Activated gamma-delta T cell (primary cell): ENCODE results near the gene SLC4A7.
A peak's percentile ranks its signal among the peaks of the same experiment; 100 is the strongest.
"Not testable (repeated sequence)": the region's sequence is repeated elsewhere in the genome, so short reads cannot be mapped to it uniquely, and the experiment has no call there.

Experiments used
- DNase-seq: peaks from one replicate; lab custom pipeline; 2025; lab: John Stamatoyannopoulos, UW
- total RNA-seq, 2 donors: gene quantifications; one replicate each; lab custom pipeline; 2026; lab: John Stamatoyannopoulos, UW

The SLC4A7 gene
- total RNA-seq: 196 to 197 reads per million in 2 donors

DNA sequence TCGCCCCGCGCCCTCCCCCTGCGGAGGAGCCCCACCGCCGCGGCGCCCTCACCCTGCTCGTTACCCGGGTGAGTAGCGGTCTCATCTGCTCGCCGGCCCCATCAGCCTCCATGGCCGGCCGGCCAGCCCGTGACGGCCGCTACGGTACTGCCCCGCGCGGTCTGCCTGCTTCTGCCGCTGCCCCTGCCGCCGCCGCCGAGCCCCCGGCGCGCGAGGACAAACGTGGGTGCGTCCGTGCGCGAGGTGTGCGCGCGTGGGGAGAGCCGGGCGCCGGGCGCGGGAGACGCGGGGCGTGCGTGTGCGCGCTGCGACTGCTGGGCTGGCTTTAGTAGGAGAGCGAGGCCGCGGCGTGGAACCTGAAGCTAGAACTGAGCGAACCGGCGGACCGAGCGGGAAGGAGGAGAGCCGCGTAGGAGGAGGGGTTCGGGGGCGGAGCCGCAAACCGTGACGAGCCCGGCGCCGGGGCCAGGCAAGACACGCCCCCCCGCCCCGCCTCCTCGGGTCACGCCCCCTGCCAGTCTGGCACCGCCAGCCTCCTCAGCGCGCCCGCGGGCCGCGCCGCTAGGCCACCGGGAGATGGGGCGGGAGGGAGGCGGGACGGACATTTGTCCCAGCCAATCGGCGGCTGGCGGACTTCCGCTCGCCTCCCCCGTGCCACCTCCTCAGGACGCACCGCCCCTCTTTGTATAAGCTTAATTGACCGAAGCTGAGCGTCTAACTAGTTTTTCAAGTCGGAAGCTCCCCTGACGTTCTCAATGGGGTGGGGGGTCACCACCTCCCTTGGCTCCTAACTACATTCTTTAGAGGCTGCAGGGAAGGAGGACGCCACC lies at the start of gene SLC4A7:
TSS of gene SLC4A7 (minus strand) at position 370 of the 830 bp plus-strand sequence. CDS start at position 112, 258 bp downstream.
- DNase-seq: peak; percentile 99

GRCh38 chr3:27533261-27533607 lies 49.0 kb upstream of the SLC4A7 start:
- DNase-seq: no peak

- DNase-seq: no peak
Measured at GRCh38 chr3:27532426-27533260, 48.5 kb upstream of the SLC4A7 start.

DNA sequence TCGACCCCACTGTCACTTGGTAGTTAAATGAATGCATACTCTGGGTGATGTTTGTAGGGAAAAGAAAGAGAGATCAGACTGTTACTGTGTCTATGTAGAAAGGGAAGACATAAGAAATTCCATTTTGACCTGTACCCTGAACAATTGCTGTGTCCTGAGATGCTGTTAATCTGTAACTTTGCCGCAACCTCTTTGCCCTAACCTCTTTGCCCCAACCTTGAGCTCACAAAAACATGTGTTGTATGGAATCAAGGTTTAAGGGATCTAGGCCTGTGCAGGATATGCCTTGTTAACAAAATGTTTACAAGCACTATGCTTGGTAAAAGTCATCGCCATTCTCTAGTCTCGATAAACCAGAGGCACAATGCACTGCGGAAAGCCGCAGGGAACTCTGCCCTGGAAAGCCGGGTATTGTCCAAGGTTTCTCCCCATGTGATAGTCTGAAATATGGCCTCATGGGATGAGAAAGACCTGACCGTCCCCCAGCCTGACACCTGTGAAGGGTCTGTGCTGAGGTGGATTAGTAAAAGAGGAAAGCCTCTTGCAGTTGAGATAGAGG lies 47.1 kb upstream of the SLC4A7 start:
- DNase-seq: not testable (repeated sequence)

DNA sequence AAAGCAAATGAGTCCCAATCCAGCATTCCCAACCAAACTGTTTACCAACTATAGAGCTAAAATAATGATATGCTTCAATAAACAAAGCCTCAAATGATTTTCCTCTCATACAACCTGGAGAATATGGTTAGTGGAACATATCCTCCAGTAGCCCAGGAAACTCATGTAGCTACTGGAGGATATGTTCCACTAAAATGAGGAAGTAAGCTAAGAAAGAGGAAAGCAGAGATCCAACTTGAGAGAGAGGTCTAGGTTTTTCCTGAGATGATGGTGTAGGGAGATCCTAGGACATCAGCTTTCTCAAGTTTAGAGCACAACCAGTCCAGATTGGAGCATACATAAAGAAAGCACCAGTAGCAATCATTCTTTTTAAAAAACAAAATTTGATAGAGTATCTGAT lies 44.6 kb upstream of the SLC4A7 start:
- DNase-seq: no peak

GRCh38 chr3:27526614-27527315 lies 42.6 kb upstream of the SLC4A7 start:
- DNase-seq: no peak

DNA sequence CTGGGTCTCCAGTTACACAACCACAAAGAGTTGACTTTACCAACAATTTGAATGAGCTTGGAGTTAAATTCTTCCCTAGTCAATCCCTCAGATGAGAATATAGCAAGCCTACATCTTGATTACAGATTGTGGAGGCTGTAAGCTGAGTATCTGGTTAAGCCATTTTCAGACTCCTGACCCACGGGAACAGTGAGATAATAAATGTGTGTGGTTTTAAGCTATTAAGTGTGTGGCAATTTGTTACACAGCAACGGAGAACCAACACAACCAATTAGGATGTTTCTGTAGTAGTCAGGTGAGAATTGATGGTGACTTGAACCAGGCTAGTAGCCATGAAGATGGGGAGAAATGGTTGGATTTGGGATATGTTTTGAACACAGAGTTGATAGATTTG lies 37.7 kb upstream of the SLC4A7 start:
- no peak for DNase-seq

- no peak for DNase-seq
Measured at GRCh38 chr3:27521179-27521871, 37.1 kb upstream of the SLC4A7 start.

- no peak for DNase-seq
Measured at GRCh38 chr3:27511724-27512422, 27.7 kb upstream of the SLC4A7 start.

GRCh38 chr3:27509376-27509775 lies 25.2 kb upstream of the SLC4A7 start:
- no peak for DNase-seq

- DNase-seq: no peak
Measured at GRCh38 chr3:27508424-27508823, 24.2 kb upstream of the SLC4A7 start.

DNA sequence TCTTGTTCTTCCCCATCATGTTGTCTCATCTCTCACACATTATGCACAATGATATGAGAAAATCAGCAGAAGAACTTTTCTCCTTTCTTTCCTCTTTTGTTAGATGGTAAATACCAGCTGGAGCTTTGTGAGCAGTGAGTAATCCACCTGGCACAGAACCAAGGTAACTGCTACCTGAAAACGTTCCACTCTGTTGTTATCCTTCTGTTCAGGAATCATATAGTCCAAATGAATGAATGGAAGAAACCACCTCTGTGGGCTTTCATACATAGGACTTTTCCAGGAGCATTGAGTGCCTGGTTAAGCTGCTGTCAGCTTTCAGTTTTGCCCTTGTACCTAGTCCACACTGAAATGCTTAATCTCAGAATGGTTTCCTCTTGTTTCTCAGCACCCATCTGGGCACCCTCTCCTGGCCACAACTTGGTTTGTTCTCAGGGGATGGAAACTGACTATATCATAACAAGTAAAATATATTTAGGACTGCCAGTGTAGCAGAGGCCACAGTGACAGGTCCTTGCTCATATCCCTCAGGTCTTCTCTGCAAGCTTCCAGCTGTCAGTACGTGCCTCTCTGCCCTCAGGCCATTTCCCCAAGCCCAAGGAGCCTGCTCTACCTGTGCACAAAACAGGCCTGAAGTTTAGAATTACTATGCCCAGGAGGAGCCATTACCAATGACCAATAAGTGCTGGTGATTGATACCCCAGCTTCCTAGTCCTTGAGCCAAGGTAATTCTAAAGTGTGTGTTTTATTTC lies 23.5 kb upstream of the SLC4A7 start:
- no peak for DNase-seq

GRCh38 chr3:27507111-27507510 lies 22.9 kb upstream of the SLC4A7 start:
- no peak for DNase-seq

DNA sequence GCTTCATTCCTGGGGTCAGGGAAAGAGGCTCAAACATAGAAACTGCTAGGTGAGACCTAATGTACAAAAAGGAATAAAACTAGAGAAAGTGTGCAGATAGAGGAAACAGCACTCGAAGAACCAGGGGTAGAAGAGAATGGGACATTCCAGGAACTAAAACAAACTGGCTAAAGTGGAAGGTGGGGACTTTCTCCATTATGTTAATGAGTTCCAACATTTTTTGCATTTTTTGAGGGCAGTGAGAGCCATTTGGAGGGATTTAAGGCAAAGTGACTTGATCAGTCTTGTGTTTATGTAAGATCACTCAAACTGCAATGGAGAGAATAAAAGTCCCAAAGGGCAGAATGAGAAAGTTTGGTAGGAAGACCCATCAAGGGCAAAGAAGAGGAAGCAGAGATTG lies 20.6 kb upstream of the SLC4A7 start:
- no peak for DNase-seq

DNA sequence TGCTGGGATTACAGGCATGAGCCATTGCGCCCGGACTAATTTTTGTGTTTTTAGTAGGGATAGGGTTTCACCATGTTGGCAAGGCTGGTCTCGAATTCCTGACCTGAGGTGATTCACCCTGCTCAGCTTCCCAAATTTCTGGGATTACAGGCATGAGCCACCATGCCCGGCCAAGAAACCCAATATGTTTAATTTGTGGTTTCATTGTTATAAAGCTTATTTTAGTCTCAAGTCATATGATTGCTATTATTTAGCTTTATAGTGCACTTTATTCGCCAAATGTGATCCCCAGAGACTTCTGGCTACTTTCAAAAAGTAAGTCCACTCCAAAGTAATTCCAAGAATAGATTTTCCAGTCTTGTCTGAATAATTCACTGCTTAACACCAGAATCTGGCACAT lies 19.3 kb upstream of the SLC4A7 start:
- DNase-seq: no peak

DNA sequence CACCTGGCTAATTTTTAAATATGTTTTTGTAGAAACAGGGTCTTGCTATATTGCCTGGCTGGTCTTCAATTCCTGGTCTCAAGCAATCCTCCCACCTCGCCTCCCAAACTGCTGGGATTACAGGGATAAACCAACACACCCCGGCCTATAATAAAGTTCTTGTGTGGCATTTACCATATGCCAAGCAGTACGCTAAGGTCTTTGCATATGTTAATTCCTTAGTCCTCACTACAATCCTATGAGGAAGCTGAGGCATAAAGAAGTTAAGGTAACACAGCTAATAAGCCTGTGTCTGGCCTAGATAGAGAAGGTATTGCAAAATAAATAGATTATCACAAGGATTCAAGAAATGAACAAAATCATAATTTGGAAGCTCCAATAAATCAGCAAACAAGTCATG lies 17.6 kb upstream of the SLC4A7 start:
- DNase-seq: no peak

DNA sequence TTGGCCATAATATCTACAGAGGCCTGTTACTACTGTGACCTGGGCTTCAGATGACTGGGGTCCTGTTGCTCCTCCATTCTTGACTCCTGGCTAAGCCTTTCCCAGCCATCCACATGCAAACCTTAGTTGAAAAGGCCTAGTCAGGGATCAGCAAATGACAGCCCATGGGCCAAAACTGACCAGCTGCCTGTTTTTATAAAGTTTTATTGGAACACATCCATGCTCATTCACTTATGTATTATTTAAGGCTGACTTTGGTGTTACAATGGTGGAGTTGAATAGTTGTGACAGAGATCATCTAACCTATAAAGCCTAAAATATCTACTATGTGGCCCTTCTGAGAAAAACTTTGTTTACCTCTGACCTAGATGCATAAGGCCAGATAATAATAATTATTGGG lies 16.8 kb upstream of the SLC4A7 start:
- no peak for DNase-seq

DNA sequence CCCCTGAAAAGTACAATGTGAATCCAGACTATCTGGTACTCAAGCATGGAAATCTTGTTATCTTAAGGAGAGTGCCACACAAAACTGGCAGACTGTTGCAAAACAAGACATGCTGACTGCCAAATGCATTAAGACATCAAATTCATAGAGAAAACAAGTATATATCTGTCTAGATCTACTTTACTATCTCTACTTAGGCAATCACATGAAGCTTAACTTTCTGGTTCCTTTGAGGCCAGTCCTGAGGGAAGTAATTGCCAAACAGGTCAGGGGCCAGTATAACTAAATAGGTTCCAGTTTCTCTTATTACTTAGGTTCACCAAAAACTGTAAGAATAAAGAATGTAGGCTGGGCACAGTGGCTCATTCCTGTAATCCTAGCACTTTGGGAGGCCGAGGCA lies 15.9 kb upstream of the SLC4A7 start:
- no peak for DNase-seq

- no peak for DNase-seq
Measured at GRCh38 chr3:27494784-27495183, 10.6 kb upstream of the SLC4A7 start.

DNA sequence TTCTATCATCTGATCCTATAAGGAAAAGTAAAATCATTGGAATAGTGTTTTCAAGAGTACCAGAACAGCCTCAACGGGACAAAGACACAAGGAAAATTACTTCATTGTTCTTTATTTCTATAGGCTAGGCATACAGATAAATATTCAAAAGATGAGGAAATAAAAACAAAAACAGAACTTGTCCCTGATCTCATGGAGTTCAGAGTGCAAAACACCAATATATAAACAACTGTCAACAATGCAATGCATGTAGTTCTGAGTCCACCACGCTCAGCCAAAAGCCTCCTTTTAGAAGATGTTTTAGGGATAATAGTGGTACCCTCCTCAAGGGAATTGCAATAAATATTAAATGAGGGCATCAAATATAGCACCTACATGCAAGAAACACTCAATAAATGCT lies 4.6 kb upstream of the SLC4A7 start:
- no peak for DNase-seq
